GM11168 (cell line): Measurements from ENCODE around the gene SIGLEC7.

Source experiments
- in situ Hi-C: fragments of 300-500 bp; cut with MboI; formaldehyde crosslinking; loops from one replicate; pipeline ENCODE4 v1.12.0; 2022; ENCODE audit warnings: low sequenced_read_pairs; ENCODE audit not compliant: unreplicated experiment

The SIGLEC7 gene

DNA sequence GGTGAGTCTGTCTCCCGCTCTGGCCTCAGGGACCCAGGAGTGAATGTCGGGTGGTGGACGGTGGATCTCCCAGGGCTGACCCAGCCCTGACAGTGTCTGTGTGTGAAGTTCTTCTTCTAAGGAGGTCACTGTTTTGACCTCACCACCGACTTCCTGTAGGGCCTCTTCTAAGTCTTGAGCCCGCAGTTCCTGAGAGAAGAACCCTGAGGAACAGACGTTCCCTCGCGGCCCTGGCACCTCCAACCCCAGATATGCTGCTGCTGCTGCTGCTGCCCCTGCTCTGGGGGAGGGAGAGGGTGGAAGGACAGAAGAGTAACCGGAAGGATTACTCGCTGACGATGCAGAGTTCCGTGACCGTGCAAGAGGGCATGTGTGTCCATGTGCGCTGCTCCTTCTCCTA is at the start of gene SIGLEC7:
TSS of gene SIGLEC7 (plus strand) at position 183 of the 400 bp plus-strand sequence. CDS start at position 252, 69 bp downstream.
- in situ Hi-C loops = no loop called here

DNA sequence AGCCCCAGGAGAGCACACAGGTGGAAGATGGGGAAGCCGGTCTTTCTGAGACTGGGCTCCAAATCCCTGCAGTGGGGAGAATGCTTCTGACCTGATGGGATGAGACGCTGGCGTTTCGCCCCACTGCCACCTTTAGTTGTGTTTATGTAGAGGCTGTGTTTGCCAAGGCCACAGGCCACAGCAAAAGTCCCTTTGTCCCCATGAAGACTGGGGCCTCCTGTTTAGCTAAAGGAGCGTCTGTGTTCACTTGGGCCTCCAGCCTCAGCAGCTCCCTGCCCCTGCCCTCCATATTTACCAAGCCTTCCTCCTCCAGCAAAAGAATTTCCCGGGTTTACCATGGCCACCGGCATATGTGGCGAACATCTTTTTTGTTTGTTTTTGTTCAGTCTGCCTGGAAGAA is 49.0 kb upstream of the SIGLEC7 start:
- in situ Hi-C loops = no loop called here

DNA sequence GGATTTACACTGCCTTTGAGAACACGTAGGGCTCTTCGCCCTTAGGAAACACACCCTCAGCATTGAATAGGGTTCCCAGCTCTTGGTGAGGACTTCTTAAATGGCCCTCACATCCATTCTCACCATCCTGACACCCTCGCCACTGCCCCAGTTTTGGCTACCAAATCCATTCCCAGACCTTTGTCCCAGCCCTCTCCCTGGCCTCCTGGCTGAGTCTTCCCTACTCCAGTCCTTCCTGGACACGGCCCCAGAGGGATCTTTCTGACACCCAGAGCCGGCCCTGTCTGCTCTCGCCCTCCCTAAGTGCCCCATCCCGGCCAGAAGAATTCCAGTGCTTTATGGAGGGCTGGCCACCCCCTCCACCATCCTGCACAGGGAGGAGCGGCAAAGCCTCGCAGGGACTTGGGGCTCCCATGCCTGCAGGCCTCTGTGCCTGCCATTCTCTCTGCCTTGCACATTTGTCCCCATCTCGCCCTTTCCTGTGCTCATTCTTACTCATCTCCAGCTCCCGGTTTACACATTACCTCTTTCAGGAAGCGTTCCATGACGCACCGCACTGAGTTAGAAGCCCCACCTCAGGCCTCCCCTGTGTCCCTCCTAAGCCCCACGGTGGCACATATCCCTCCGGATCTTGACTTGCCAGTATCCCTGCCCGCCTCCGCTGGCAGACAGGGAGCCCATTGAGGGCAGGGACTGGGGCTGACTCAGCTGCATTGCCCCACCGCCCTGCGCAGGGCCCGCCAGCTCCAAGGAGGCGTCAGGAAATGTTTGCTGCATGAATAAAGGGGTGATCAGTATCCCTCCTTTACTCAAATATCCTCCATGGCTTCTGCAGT is 48.4 kb upstream of the SIGLEC7 start:
- in situ Hi-C loops = no loop called here

DNA sequence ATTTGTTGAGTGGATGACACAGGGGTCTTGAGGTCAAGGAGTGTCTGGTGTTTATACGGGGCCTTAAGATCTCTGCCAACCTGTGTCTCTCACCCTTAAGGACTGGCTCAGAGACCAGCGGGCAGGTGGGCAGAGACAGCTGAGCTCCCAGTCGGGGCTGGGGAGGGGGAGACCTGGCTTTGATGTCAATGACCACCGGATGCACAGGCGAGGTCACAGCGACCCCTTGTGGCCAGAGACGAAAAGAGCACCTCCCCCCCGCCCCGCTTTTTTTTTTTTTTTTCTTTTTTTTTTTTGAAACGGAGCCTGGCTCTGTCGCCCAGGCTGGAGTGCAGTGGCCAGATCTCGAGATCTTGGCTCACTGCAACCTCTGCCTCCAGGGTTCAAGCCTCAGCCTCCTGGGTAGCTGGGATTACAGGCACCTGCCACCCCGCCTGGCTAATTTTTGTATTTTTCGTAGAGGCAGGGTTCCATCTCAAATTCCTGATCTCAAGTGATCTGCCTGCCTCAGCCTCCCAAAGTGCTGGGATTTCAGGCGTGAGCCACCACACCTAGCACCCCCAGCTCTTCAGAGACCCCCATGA is 47.3 kb upstream of the SIGLEC7 start:
- in situ Hi-C loops = no loop called here

DNA sequence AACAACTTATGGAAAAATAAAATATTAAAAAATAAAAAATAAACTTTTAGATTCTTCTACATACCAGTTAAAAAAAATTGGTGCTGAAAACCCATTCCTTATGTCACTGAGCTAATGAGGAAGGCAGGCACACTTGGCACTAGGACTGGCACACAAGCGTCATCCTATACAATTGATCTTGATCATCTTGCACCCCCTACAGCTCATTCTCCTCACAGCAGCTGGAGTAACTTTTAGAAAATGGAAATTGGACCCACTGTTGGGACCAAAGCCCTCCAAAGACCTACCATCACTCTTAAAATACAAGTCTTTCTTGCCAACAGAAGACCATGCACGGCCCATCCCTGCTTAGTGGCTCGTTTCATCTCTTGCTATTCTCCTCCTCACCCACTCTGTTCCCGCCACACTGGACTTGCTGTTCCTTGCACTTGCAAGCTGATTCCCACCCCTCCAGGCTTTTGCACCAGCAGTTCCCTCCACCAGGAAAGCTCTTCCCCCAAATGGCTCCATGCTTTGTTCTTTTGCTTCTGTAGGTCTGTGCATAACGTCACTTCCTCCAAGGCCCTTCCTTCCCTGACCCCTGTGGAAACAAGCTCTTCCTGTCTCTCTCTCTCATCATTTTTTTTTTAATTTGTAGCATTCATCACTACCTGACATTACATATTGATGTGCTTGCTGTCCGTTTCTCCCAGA is 45.5 kb upstream of the SIGLEC7 start:
- in situ Hi-C loops = no loop called here

DNA sequence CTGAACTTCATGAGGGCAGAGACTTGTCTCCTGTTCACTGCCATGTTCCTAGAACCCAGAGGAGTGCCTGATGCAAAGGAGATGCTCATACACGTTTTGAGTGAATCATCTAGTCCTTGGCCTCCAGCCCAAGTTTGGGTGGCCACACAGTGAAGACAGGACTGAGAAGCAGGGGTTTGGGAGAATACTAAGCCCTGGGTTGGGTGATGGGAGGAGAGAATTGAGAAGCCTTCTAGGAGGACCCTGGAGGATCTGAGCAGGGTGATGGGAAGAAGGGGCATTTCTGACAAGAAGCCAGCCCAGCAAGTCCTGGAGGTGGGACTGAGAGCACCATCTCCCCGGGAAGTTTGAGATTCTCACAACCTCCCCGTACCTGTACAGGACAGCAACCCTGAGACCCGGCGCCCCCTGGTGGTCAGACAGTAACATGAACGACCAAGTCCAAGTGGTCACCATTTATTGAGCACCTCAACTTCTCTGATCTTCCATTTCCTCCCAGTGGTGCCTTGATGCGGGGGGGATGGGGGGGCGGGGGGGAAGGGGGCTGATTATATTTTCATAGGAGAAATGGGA is 44.8 kb upstream of the SIGLEC7 start:
- in situ Hi-C loops = no loop called here

DNA sequence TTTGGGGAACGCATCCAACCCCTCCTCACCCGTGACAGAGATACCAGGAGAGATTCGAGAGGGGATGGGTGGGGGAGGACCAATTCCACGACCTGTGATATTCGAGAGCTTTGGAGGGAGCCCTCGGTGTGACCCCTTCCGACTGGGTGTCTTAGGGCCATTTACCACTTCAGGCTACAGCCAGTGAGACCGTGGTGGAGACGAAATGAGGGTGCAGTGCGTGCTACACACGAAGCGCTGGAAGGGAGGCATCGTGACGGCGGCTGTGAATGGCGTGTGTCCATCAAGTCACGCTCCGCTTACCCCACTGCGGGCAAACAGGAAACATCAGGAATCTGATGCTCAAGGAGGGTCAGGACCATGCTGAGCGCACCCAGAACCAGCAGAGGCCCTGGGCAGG is 44.3 kb upstream of the SIGLEC7 start:
- in situ Hi-C loops = no loop called here

DNA sequence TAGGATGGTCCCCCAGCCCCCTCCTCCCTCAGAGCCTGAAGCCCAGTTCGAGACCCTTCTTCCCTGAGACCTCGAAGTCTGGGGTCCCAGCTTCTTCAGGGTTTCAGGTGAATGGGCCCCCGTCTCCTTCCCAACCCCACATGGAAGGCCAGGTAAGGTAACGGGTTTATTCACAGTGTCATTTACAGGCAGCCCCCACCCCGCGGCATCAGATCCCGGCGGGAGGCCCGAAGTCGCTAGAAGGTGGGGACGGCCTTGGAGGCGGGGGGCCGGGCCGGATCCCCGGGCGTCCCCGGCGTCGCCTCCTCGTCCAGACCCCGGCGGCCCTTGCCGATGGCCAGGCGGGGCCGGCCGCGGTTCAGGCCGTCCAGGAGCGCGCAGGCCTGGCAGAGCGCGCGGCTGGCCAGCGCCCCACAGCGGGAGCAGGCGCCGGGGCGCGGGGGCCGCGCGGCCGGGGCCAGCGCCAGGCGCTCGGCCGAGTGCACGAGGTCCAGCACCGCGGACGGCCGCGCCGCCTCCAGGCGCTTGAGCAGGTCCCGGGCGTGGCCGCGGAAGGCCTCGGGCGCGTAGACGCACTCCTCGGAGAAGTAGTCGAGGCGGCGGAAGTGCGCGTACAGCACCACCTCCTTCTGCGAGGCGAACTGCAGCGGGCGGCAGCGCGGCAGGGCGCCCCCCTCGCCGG is 43.6 kb upstream of the SIGLEC7 start:
- in situ Hi-C loops = no loop called here

DNA sequence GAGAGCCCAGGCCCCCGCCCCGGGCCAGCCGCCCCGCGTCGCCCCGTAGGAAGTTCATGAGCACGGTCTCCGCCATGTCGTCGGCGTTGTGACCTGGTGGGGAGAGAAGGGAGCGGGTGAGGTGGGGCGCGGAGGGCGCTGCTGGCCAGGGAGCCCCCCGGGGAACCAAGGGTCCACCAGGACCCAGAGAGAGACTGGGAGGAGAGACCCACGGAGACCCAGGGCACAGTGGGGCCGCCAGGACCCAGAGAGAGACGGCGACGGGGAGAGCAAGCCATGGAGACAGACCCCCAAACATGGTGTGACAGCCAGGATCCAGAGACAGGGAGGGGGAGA is 43.1 kb upstream of the SIGLEC7 start:
- in situ Hi-C loops = no loop called here

DNA sequence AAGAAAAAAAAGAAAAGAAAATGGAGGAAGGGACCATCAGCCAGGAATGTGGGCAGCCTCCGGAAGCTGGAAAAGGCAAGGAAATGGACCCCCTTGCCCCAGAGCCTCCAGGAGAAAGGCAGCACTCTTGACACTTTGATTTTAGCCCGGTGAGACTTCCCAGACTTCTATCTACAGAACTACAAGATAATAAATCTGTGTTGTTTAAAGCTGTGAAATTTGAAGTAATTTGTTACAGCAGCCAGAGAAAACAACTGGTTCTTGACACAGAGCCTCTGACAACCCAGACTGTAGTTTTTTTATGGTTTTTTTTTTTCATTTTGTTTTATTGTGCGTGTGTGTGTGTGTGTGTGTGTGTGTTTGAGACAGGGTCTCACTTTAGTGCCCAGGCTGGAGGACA is 41.5 kb upstream of the SIGLEC7 start:
- in situ Hi-C loops = no loop called here

DNA sequence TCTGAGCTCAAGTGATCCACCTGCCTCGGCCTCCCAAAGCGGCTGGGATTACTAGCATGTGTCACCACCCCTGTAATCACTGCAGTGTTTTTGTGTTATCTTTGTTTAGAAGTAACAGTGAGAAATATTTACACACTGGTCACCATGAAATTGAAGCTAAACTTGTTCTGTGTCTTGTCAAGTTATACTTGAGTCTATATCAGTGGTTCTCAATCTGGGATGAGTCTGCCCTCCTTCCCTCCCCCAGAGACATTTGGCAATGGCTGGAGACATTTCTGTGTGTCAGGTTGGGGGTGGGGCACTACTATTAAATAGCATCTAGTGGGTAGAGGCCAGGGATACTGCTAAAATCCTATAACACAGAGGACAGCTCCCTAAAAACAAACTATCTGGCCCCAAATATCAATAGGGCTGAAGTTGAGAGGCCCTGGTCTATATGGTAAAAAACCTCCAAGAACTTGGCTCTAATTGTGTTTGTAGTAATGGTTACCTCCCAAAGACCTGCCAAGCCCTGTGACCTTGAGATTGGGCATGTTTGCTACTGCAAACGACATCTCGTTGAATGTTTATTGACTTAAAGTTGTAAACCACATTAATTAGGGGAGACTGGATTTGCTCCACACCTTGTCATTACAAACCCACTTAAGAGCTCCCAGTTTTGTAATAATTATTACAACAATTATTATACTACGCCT is 40.8 kb upstream of the SIGLEC7 start:
- in situ Hi-C loops = no loop called here

DNA sequence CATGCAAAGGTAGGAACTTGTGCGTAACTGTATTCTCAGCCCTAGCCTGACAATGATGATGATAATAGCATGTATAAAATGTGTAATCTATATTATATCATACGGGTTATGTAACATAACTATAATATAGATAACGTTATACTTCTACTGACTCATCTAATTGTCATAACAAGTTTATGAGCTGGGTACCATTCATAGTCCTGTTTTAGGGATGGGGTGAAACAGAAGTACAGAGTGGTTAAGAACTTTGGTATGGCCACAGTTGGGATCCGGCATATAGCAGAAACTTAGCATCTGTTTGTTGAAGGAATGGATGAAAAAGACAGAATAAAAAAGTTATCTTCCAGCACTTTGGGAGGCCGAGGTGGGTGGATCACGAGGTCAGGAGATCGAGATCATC is 39.1 kb upstream of the SIGLEC7 start:
- in situ Hi-C loops = no loop called here

DNA sequence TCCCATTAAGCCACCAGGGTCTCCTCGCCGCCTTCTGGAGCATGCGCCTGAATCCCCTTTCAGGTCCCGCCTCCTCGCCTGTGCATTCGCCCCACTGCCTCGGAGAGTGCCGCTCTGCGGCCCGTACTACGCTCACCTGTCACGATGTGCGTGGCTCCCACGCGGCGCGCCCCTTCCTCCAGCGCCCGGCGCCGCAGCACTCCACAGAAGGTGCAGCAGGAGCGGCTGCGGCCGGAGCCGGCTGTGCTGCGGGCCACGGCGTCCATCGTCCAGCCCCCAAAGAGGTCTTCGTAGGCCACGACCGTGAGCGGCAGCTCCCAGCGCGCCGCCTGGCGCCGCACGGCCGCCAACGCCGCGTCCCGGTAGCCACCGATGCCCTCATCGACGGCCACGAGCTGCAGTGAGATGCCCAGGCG is 38.2 kb upstream of the SIGLEC7 start:
- in situ Hi-C loops = no loop called here

DNA sequence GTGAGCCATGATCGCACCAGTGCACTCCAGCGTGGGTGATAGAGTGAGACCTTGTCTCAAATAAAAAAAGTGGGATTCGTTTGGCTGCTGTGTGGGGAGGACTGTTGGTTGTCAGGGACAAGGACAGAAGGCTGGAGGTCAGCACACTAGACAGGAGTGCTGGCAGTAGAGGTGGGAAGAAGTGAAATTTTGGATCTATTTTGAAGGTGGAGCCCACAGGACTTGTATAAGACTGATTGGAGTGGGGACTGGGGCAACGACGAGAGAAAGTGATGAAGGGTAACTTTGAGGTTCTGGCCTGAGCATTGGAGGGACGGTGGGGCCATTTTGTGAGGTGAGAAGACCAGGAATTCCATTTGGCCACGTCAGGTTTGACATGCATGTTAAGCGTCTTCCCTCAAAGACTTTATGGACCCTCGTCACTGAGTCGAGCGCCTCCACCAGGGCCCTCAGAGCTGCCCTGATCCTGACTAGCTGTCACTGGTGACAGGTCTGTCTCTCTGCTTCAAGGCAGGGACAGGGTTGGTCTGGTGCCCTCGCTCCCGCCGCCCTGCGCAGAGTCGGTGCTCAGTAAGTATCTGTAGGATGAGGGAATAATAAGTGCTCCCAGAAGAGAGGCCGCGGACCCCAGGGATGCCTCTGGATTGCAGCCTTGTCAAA is 34.6 kb upstream of the SIGLEC7 start:
- in situ Hi-C loops = no loop called here

DNA sequence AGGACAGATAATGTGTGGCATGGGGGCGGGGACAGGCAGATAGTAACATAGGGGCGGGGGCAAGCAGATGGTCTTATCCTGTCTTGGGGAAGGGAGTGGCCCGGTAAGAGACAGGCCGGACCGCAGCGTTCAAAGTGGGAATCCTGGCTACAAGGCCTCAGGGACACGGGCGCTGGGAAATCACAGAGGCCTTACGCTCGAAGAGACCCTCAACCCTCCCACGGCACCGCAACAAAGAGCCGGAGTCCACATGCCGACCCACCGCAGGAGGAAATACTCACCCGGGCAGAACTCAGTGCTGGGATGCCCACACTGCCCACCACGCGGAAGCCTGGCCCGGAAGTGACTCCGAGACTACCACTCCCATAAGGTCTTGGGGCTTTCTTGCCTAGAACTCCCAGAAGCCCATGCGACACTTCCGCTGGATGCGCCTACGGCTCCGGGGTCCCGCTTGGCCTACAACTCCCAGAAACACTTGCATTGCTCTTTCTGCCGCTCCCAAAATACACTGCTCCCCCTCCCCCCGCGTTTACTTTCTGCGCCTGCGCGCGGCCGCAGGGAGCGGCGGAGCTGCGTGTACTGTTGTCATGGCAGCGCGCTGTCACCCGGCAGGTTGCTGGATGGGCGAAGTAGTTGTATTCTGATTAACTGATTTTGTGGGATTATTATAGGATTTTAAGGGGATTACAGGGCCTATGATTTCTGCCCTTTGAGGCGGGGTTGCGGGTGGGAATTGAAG is 33.9 kb upstream of the SIGLEC7 start, which contains the start of gene CTU1:
TSS of gene CTU1 (minus strand) at position 344 of the 739 bp plus-strand sequence. CDS start 3,840 bp downstream, outside the sequence.
- in situ Hi-C loops = no loop called here

DNA sequence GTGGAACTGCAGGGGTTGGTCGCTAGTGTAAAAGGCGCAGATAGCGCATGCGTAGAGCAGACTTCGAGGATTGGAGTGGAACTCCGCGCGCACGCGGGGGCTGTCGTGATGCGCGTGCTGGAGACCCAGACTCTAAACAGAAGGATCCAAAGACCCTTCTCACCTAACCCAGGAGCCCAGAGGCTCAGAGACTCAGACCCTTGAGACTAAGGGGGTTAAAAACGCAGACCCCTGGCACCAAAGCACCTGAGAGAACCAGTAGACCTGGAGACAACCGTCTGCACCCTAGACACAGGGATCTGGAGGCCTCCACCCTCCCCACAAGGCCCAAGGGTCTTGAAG is 33.3 kb upstream of the SIGLEC7 start:
- in situ Hi-C loops = no loop called here

DNA sequence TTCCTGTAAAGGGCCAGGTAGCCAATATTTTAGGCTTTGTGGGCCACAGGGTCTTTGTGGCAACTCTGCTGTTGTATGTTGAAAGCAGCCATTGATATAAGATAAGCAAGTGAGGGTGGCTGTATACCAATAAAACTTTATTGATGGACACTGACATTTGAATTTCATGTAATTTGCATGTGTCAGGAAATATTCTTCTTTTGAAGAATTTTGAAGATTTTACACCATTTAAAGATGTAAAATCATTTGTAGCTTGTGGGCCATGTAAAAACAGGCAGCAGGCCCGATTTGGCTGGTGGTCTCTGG is 31.5 kb upstream of the SIGLEC7 start:
- in situ Hi-C loops = no loop called here

DNA sequence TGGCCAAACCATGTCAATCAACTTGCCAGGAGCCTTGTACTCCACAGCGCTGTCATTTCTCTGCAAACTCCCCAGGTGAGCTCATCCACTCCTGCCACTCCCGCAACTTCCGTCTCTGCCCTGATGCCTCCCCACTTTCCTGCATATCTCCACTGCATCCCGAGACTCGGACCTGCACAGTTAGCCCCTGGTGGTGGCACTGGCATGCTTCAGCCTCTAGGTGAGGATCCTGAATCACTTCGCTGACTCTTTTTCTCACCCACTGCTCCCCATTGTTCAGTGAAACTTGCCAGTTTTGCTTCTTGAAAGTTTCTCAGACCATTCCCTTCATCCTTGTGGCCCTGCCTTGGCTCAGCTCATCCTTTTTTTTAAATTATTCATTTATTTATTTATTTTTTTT is 30.5 kb upstream of the SIGLEC7 start:
- in situ Hi-C loops = no loop called here
